ENCODE results near the gene CDK12. TPM values are rescaled to one million over a fixed set of nuclear protein-coding genes. Genes with fewer than 3 reads are reported as not detected.
A peak's percentile ranks its signal among the peaks of the same experiment; 100 is the strongest.
"Not testable (repeated sequence)": the region's sequence is repeated elsewhere in the genome, so short reads cannot be mapped to it uniquely, and the experiment has no call there.

Gene CDK12
- total and polyA plus RNA-seq, 7 donors: 3.5 to 25.3 (median 17.8) TPM

DNA sequence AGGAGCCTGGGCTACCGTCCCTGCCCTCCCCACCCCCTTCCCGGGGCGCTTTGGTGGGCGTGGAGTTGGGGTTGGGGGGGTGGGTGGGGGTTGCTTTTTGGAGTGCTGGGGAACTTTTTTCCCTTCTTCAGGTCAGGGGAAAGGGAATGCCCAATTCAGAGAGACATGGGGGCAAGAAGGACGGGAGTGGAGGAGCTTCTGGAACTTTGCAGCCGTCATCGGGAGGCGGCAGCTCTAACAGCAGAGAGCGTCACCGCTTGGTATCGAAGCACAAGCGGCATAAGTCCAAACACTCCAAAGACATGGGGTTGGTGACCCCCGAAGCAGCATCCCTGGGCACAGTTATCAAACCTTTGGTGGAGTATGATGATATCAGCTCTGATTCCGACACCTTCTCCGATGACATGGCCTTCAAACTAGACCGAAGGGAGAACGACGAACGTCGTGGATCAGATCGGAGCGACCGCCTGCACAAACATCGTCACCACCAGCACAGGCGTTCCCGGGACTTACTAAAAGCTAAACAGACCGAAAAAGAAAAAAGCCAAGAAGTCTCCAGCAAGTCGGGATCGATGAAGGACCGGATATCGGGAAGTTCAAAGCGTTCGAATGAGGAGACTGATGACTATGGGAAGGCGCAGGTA lies 762 bp downstream of the CDK12 start:
- Histone ChIP-seq H3K4me1 (peaks cover 18% of the 10 kb centered on the region), H3K4me3 (peak overlapping the region; percentile 98), H3K27me3 (ENCODE audit: insufficient read depth in 3 of 3, low read length in 2 of 3) (no peaks in the 10 kb centered on the region), H3K36me3 (ENCODE audit: insufficient read depth in 1 of 2, low read depth in 1 of 2) (peaks cover 0 to 10% of the 10 kb centered on the region in 2 donors), H3K27ac (peak overlapping the region; percentile 98), H3K9me3 (no peaks in the 10 kb centered on the region)
- intact Hi-C loops (cut with DNase I): loop anchor here in 1 of 2 donors (1.0 to 5.0 kb wide), 2 partner anchors 11 to 60 kb away; partner anchors contain the start of genes FBXL20 and MED1
- DNase-seq (peak; percentile 16 to 57), ATAC-seq (peak; percentile 14 to 40 (median 30))
- 0 to 1% (median 0%) methylated on average over 33 to 34 of the region's 34 CpGs for WGBS, 3 donors
- TF ChIP-seq, protein P1, sequence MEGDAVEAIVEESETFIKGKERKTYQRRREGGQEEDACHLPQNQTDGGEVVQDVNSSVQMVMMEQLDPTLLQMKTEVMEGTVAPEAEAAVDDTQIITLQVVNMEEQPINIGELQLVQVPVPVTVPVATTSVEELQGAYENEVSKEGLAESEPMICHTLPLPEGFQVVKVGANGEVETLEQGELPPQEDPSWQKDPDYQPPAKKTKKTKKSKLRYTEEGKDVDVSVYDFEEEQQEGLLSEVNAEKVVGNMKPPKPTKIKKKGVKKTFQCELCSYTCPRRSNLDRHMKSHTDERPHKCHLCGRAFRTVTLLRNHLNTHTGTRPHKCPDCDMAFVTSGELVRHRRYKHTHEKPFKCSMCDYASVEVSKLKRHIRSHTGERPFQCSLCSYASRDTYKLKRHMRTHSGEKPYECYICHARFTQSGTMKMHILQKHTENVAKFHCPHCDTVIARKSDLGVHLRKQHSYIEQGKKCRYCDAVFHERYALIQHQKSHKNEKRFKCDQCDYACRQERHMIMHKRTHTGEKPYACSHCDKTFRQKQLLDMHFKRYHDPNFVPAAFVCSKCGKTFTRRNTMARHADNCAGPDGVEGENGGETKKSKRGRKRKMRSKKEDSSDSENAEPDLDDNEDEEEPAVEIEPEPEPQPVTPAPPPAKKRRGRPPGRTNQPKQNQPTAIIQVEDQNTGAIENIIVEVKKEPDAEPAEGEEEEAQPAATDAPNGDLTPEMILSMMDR (IDR thresholded peaks at IDR 0.05): no peak

DNA sequence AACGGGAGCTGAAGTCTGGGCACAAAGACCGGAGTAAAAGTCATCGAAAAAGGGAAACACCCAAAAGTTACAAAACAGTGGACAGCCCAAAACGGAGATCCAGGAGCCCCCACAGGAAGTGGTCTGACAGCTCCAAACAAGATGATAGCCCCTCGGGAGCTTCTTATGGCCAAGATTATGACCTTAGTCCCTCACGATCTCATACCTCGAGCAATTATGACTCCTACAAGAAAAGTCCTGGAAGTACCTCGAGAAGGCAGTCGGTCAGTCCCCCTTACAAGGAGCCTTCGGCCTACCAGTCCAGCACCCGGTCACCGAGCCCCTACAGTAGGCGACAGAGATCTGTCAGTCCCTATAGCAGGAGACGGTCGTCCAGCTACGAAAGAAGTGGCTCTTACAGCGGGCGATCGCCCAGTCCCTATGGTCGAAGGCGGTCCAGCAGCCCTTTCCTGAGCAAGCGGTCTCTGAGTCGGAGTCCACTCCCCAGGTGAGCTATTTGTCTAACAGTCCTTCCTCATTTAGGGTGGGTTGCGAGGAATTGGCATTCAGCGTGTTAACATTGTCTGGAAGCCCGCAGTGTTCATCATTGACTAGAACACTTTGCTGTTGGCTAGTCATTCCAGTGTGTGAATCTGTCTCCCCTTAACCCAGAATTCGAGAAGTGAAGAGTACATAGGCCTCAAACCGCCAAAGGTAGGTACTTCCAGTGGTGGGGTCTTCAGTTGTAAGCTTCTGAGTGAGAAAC lies 1.5 kb downstream of the CDK12 start:
- Histone ChIP-seq H3K36me3 (ENCODE audit: insufficient read depth in 1 of 2, low read depth in 1 of 2) (peaks cover 0 to 17% of the 10 kb centered on the region in 2 donors), H3K27ac (peak overlapping the region; percentile 98), H3K4me3 (peak overlapping the region; percentile 98), H3K4me1 (peaks cover 21% of the 10 kb centered on the region), H3K27me3 (ENCODE audit: insufficient read depth in 3 of 3, low read length in 2 of 3) (no peaks in the 10 kb centered on the region), H3K9me3 (no peaks in the 10 kb centered on the region)
- TF ChIP-seq, protein P1 (IDR thresholded peaks at IDR 0.05): no peak
- WGBS, 3 donors: 1 to 2% (median 1%) methylated on average over 28 of the region's 28 CpGs
- ATAC-seq (no peak), DNase-seq (no peak)
- intact Hi-C loops (cut with DNase I): loop anchor here in 1 of 2 donors (5.0 kb wide), 1 partner anchor 61 kb away; the partner anchor contains the start of gene FBXL20

DNA sequence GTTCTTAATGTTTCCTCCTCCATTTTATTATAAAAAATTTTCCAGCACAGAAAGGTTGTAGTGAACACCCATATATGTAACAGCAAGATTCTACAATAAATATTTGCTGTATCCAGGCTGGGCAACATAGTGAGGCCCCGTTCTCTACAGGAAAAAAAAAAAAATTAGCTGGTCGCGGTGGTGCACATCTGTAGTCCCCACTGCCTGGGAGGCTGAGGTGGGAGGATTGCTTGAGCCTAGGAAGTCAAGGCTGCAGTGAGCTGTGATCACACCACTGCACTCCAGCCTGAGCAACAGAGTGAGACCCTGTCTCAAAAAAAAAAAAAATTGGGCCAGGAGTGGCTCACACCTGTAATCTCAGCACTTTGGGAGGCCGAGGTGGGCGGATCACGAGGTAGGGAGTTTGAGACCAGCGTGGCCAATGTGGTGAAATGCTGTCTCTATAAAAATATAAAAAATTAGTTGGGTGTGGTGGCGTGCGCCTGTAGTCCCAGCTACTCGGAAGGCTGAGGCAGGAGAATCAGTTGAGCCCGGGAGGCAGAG lies 3.4 kb downstream of the CDK12 start:
- DNase-seq; H3K9me3 ChIP-seq; ATAC-seq; H3K27ac ChIP-seq; H3K27me3 ChIP-seq (ENCODE audit: insufficient read depth in 3 of 3, low read length in 2 of 3): not testable (repeated sequence)
- intact Hi-C loops (cut with DNase I): loop anchor here in 1 of 2 donors (5.0 kb wide), 1 partner anchor 62 kb away; the partner anchor contains the start of gene FBXL20
- H3K36me3 ChIP-seq (ENCODE audit: insufficient read depth in 1 of 2, low read depth in 1 of 2): peaks cover 0 to 29% of the 10 kb centered on the region in 2 donors
- 81 to 84% (median 83%) methylated on average over 11 of the region's 11 CpGs for WGBS, 3 donors
- peaks cover 21% of the 10 kb centered on the region for H3K4me1 ChIP-seq
- H3K4me3 ChIP-seq: peak overlapping the region; percentile 98

- Histone ChIP-seq H3K36me3 (ENCODE audit: insufficient read depth in 1 of 2, low read depth in 1 of 2) (peaks cover 9 to 63% of the 10 kb centered on the region in 2 donors), H3K4me1 (peaks cover 21% of the 10 kb centered on the region)
- H3K9me3 ChIP-seq; H3K27me3 ChIP-seq (ENCODE audit: insufficient read depth in 3 of 3, low read length in 2 of 3); ATAC-seq; intact Hi-C loops (cut with DNase I); H3K27ac ChIP-seq; DNase-seq; H3K4me3 ChIP-seq: not testable (repeated sequence)
- 96 to 99% (median 98%) methylated on average over 11 of the region's 11 CpGs for WGBS, 3 donors
Measured at GRCh38 chr17:39468610-39469009, 7.3 kb downstream of the CDK12 start.

GRCh38 chr17:39473310-39473709 lies 12.0 kb downstream of the CDK12 start:
- H3K36me3 ChIP-seq (ENCODE audit: insufficient read depth in 1 of 2, low read depth in 1 of 2): peaks cover 11 to 75% of the 10 kb centered on the region in 2 donors
- DNase-seq (no peak), ATAC-seq (no peak)
- intact Hi-C loops (cut with DNase I): no loop called here
- no peaks in the 10 kb centered on the region for H3K27me3 ChIP-seq (ENCODE audit: insufficient read depth in 3 of 3, low read length in 2 of 3)
- H3K9me3 ChIP-seq: no peaks in the 10 kb centered on the region
- TF ChIP-seq, protein P1 (IDR thresholded peaks at IDR 0.05): no peak
- 91 to 94% (median 92%) methylated on average over 7 of the region's 7 CpGs for WGBS, 3 donors
- no peaks in the 10 kb centered on the region for H3K4me1 ChIP-seq
- H3K27ac ChIP-seq: no peak overlapping the region
- no peak overlapping the region for H3K4me3 ChIP-seq

- 90 to 97% (median 93%) methylated on average over 8 of the region's 8 CpGs for WGBS, 3 donors
- H3K27me3 ChIP-seq (ENCODE audit: insufficient read depth in 3 of 3, low read length in 2 of 3); ATAC-seq; H3K9me3 ChIP-seq; H3K4me3 ChIP-seq; intact Hi-C loops (cut with DNase I); H3K27ac ChIP-seq; DNase-seq; H3K4me1 ChIP-seq: not testable (repeated sequence)
- peaks cover 0 to 55% of the 10 kb centered on the region in 2 donors for H3K36me3 ChIP-seq (ENCODE audit: insufficient read depth in 1 of 2, low read depth in 1 of 2)
Measured at GRCh38 chr17:39479631-39480030, 18.3 kb downstream of the CDK12 start.
